Measurements from ENCODE around the gene MYO7B. TPM values are rescaled to one million over a fixed set of nuclear protein-coding genes. Genes with fewer than 3 reads are reported as not detected.

The MYO7B gene
- total RNA-seq, 2 donors from 2014 or later, result 0.14 to 0.78 TPM

GRCh38 chr2:127625572-127625951 is 90.1 kb downstream of the MYO7B start:
- H3K27ac ChIP-seq, result no peak overlapping the region
- no peak for ATAC-seq (ENCODE audit: insufficient number of reproducible peaks, low FRiP score, low read depth)

GRCh38 chr2:127626175-127626574 is 90.7 kb downstream of the MYO7B start:
- H3K27ac ChIP-seq, result no peak overlapping the region
- no peak overlapping the region for H3K4me3 ChIP-seq
- no peaks in the 10 kb centered on the region for H3K36me3 ChIP-seq
- ATAC-seq (ENCODE audit: insufficient number of reproducible peaks, low FRiP score, low read depth) (no peak), DNase-seq (ENCODE audit: low spot score) (no peak)
- no peak for TF ChIP-seq CTCF (IDR thresholded peaks at IDR 0.05)
- no peaks in the 10 kb centered on the region for H3K27me3 ChIP-seq (replicated peaks; ENCODE audit: insufficient read depth)
- H3K9me3 ChIP-seq, result no peaks in the 10 kb centered on the region
- H3K4me1 ChIP-seq (ENCODE audit: control insufficient read depth in 1 of 2, low read depth in 2 of 2), result no peaks in the 10 kb centered on the region

More at GRCh38 chr2:127625572-127625951, 90.1 kb downstream of the MYO7B start:
- Histone ChIP-seq H3K36me3 (no peaks in the 10 kb centered on the region), H3K27me3 (replicated peaks; ENCODE audit: insufficient read depth) (no peaks in the 10 kb centered on the region), H3K9me3 (no peaks in the 10 kb centered on the region), H3K4me1 (ENCODE audit: control insufficient read depth in 1 of 2, low read depth in 2 of 2) (no peaks in the 10 kb centered on the region), H3K4me3 (no peak overlapping the region)
- no peak for TF ChIP-seq CTCF (IDR thresholded peaks at IDR 0.05)
- DNase-seq (ENCODE audit: low spot score), result no peak

GRCh38 chr2:127626917-127627739 is 91.6 kb downstream of the MYO7B start:
- H3K27me3 ChIP-seq (replicated peaks; ENCODE audit: insufficient read depth), result no peaks in the 10 kb centered on the region
- no peak for TF ChIP-seq CTCF (IDR thresholded peaks at IDR 0.05)
- H3K4me1 ChIP-seq (ENCODE audit: control insufficient read depth in 1 of 2, low read depth in 2 of 2), result peaks cover 0 to under 1% of the 10 kb centered on the region in 2 donors
- no peaks in the 10 kb centered on the region for H3K9me3 ChIP-seq
- H3K27ac ChIP-seq, result no peak overlapping the region
- no peaks in the 10 kb centered on the region for H3K36me3 ChIP-seq
- no peak for DNase-seq (ENCODE audit: low spot score)
- no peak overlapping the region for H3K4me3 ChIP-seq
- ATAC-seq (ENCODE audit: insufficient number of reproducible peaks, low FRiP score, low read depth), result no peak

GRCh38 chr2:127627740-127628571 is 92.5 kb downstream of the MYO7B start:
- Histone ChIP-seq H3K9me3 (no peaks in the 10 kb centered on the region), H3K4me3 (no peak overlapping the region), H3K36me3 (no peaks in the 10 kb centered on the region), H3K27ac (no peak overlapping the region), H3K4me1 (ENCODE audit: control insufficient read depth in 1 of 2, low read depth in 2 of 2) (peaks cover 4 to 8% of the 10 kb centered on the region in 2 donors), H3K27me3 (replicated peaks; ENCODE audit: insufficient read depth) (no peaks in the 10 kb centered on the region)
- DNase-seq (ENCODE audit: low spot score) (no peak), ATAC-seq (ENCODE audit: insufficient number of reproducible peaks, low FRiP score, low read depth) (no peak)
- TF ChIP-seq CTCF (IDR thresholded peaks at IDR 0.05), result no peak

Measured in thoracic aorta (tissue), 2 donors.